ENCODE data around the gene LRIG3. TPM values are rescaled to one million over a fixed set of nuclear protein-coding genes. Genes with fewer than 3 reads are reported as not detected.

Gene LRIG3
- total and polyA plus RNA-seq, 9 of the 15 experiments (the other 6 are each of a cell fraction or from before 2014, with no cell fraction given), result 0.18 TPM; not detected in 8

GRCh38 chr12:58917699-58918468 lies 2.4 kb downstream of the LRIG3 start (continued):
- TF ChIP-seq USF2 (CRISPR knock-in tag; IDR thresholded peaks at IDR 0.05), result no peak

- no peaks in the 10 kb centered on the region for H3K79me2 ChIP-seq (ENCODE audit: control insufficient read depth, insufficient read depth, low read length)
- in situ Hi-C loops (cut with MboI) (no loop called here), intact Hi-C loops (cut with micrococcal nuclease) (no loop called here)
- ATAC-seq, result no peak
- no peak overlapping the region for H3K27ac ChIP-seq (ENCODE audit: extremely low read depth, low read depth, low read length)
- 0% methylated on average over 6 of the region's 6 CpGs for WGBS (ENCODE audit: insufficient coverage, low coverage, missing lambda C conversion rate)
- DNase-seq (ENCODE audit: extremely low read depth in 1 of 4, low spot score in 3 of 4), result no peak
- H3K36me3 ChIP-seq (ENCODE audit: control insufficient read depth, insufficient read depth, low read length), result no peaks in the 10 kb centered on the region
- ChIA-PET CTCF (ENCODE audit: low intra/inter-chr PET ratio) (no interaction called here), POLR2A (no interaction called here)
- no peak for FAIRE-seq
- peaks cover 0 to 11% of the 10 kb centered on the region in 2 experiments; a peak in 1 of 5 replicates for H3K4me1 ChIP-seq (replicated peaks in 1 of 2; ENCODE audit: control insufficient read depth in 2 of 2, insufficient read depth in 2 of 2, low read length in 2 of 2)
- H3K9me1 ChIP-seq (ENCODE audit: control insufficient read depth, insufficient read depth, low read length), result no peaks in the 10 kb centered on the region
- BruUV-seq (replicated peaks), result no TSS peak
- no peak overlapping the region for H3K4me2 ChIP-seq (ENCODE audit: insufficient read depth, low read length)
- no peaks in the 10 kb centered on the region for H3K27me3 ChIP-seq (ENCODE audit: control insufficient read depth in 2 of 2, insufficient read depth in 2 of 2, low read length in 2 of 2)
- TF ChIP-seq TAF9B (IDR thresholded peaks at IDR 0.05; ENCODE audit: partially characterized antibody) (no peak), FOXJ3 (CRISPR knock-in tag; IDR thresholded peaks at IDR 0.05) (no peak), KAT7 (CRISPR knock-in tag; IDR thresholded peaks at IDR 0.05; ENCODE audit: borderline replicate concordance) (no peak), ZNF174 (CRISPR knock-in tag; IDR thresholded peaks at IDR 0.05) (no peak), ZEB2 (IDR thresholded peaks at IDR 0.05) (no peak), ZFPM2 (CRISPR knock-in tag; IDR thresholded peaks at IDR 0.05) (no peak), NFXL1 (CRISPR knock-in tag; IDR thresholded peaks at IDR 0.05) (no peak), CTCFL (IDR thresholded peaks at IDR 0.05; ENCODE audit: borderline replicate concordance, insufficient read depth, low read depth, low read length, poor library complexity, severe bottlenecking) (no peak)
- no peaks in the 10 kb centered on the region for H4K20me1 ChIP-seq (replicated peaks; ENCODE audit: control insufficient read depth, insufficient read depth, low read length)
- H3K9ac ChIP-seq (ENCODE audit: insufficient read depth in 1 of 2, low read depth in 2 of 2, low read length in 2 of 2), result no peak overlapping the region
- H3K9me3 ChIP-seq (replicated peaks; ENCODE audit: control insufficient read depth, insufficient read depth, low read depth, low read length), result no peaks in the 10 kb centered on the region
- H2AFZ ChIP-seq (ENCODE audit: low read depth, low read length), result no peak overlapping the region
- H3K4me3 ChIP-seq, result no peak overlapping the region
Observed at GRCh38 chr12:58916921-58917511, 3.3 kb downstream of the LRIG3 start.

All from K562 (cell line).